DOHH2 (cell line): ENCODE data around the gene THRB.

Experiments used
- H3F3A ChIP-seq: fragments of 200-600 bp; sonication (generic), shearing (Covaris generic); 2 replicates; pipeline ENCODE4 v1.6.0; 2016; ENCODE audit warnings: antibody characterized with exemption, mild to moderate bottlenecking; ENCODE audit not compliant: control insufficient read depth, insufficient read depth
- H3K27ac ChIP-seq: fragments of 200-600 bp; sonication (generic); 2 replicates; pipeline ENCODE4 v1.5.1; 2014; ENCODE audit warnings: low read depth, mild to moderate bottlenecking, low read length, moderate library complexity
- H3K27me3 ChIP-seq: fragments of 200-600 bp; sonication (generic); 2 replicates; pipeline ENCODE4 v1.6.1; 2014; ENCODE audit warnings: mild to moderate bottlenecking, low read length, mixed read lengths; ENCODE audit not compliant: control insufficient read depth
- H3K36me3 ChIP-seq: fragments of 200-600 bp; sonication (generic); 2 replicates; pipeline ENCODE4 v1.6.1; 2014; ENCODE audit warnings: mild to moderate bottlenecking, low read length, moderate library complexity, mixed read lengths; ENCODE audit not compliant: control insufficient read depth
- H3K4me1 ChIP-seq: fragments of 200-600 bp; sonication (generic); 2 replicates; pipeline ENCODE4 v1.6.1; 2014; ENCODE audit warnings: mild to moderate bottlenecking, low read length, mixed read lengths; ENCODE audit not compliant: control insufficient read depth
- H3K4me2 ChIP-seq: fragments of 200-600 bp; sonication (generic); 2 replicates; pipeline ENCODE4 v1.6.0; 2014; ENCODE audit warnings: mild to moderate bottlenecking, low read length, moderate library complexity
- H3K4me3 ChIP-seq: fragments of 200-600 bp; sonication (generic); 2 replicates; pipeline ENCODE4 v1.5.1; 2014; ENCODE audit warnings: mild to moderate bottlenecking, low read length, mixed read lengths
- H3K79me2 ChIP-seq: fragments of 200-600 bp; sonication (generic); 2 replicates; pipeline ENCODE4 v1.6.1; 2014; ENCODE audit warnings: mild to moderate bottlenecking, low read length, mixed read lengths; ENCODE audit not compliant: control insufficient read depth
- H3K9me2 ChIP-seq: fragments of 200-600 bp; sonication (generic); replicated peaks from 2 replicates; pipeline ENCODE4 v1.6.1; 2014; ENCODE audit warnings: mild to moderate bottlenecking, low read length, mixed read lengths; ENCODE audit not compliant: control insufficient read depth
- H3K9me3 ChIP-seq: fragments of 200-600 bp; sonication (generic); 2 replicates; pipeline ENCODE4 v1.6.1; 2014; ENCODE audit warnings: antibody characterized with exemption, low read length, mixed read lengths; ENCODE audit not compliant: control insufficient read depth, insufficient read depth
- H4K20me1 ChIP-seq: fragments of 200-600 bp; sonication (generic); 2 replicates; pipeline ENCODE4 v1.6.0; 2014; ENCODE audit warnings: low read depth, mild to moderate bottlenecking, antibody characterized with exemption, low read length, moderate library complexity; ENCODE audit not compliant: control insufficient read depth, insufficient read depth
- EZH2phosphoT487 ChIP-seq: fragments of 200-600 bp; sonication (generic); IDR thresholded peaks from 2 replicates; pipeline ENCODE4 v1.6.1; 2017; ENCODE audit warnings: borderline replicate concordance, mild to moderate bottlenecking, antibody characterized with exemption, low read length, moderate library complexity, mixed read lengths
- TF ChIP-seq, protein P1 (sequence below): fragments of 200-600 bp; sonication (generic); IDR thresholded peaks from one replicate; pipeline ENCODE4 v1.5.1; 2014; ENCODE audit warnings: antibody characterized with exemption, mild to moderate bottlenecking, low read depth, low read length; ENCODE audit not compliant: poor library complexity, severe bottlenecking

THRB gene

DNA sequence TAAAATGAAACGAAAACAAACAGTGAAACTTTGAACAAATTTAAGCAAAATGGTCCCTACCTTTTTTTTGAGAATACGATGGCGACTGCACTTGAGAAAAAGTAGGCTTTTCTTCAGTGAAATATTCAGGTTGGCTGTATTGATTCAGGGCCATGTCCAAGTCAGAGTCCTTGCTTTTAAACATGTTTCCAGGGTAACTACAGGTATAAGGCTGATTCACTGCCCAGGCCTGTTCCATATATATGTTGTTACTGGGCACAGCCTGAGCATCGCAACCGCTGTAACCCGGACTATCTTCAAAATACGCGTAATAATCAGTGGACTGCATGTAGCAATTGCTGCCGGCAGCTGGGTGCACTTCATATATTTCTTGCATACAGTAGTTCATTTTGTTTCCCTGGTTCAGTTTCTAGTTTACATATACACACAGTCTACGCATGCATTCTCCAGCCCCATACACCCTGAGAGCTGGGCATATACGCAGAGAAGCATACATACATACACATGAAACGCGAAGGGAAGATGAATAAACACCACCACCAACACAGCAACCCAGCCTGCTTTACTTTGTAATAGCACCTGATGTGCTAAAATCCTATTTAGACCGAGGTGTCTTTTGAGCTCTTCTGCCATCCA lies 329.6 kb downstream of the THRB start:
- Histone ChIP-seq H3K4me2 (no peak overlapping the region), H3K4me1 (no peaks in the 10 kb centered on the region), H3K27me3 (no peaks in the 10 kb centered on the region), H3K4me3 (no peak overlapping the region), H3F3A (no peaks in the 10 kb centered on the region), H4K20me1 (no peaks in the 10 kb centered on the region), H3K36me3 (no peaks in the 10 kb centered on the region), H3K79me2 (no peaks in the 10 kb centered on the region), H3K9me2 (no peaks in the 10 kb centered on the region), H3K27ac (no peak overlapping the region), H3K9me3 (no peaks in the 10 kb centered on the region)
- TF ChIP-seq, protein P1, sequence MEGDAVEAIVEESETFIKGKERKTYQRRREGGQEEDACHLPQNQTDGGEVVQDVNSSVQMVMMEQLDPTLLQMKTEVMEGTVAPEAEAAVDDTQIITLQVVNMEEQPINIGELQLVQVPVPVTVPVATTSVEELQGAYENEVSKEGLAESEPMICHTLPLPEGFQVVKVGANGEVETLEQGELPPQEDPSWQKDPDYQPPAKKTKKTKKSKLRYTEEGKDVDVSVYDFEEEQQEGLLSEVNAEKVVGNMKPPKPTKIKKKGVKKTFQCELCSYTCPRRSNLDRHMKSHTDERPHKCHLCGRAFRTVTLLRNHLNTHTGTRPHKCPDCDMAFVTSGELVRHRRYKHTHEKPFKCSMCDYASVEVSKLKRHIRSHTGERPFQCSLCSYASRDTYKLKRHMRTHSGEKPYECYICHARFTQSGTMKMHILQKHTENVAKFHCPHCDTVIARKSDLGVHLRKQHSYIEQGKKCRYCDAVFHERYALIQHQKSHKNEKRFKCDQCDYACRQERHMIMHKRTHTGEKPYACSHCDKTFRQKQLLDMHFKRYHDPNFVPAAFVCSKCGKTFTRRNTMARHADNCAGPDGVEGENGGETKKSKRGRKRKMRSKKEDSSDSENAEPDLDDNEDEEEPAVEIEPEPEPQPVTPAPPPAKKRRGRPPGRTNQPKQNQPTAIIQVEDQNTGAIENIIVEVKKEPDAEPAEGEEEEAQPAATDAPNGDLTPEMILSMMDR = no peak
- TF ChIP-seq EZH2phosphoT487 = no peak

DNA sequence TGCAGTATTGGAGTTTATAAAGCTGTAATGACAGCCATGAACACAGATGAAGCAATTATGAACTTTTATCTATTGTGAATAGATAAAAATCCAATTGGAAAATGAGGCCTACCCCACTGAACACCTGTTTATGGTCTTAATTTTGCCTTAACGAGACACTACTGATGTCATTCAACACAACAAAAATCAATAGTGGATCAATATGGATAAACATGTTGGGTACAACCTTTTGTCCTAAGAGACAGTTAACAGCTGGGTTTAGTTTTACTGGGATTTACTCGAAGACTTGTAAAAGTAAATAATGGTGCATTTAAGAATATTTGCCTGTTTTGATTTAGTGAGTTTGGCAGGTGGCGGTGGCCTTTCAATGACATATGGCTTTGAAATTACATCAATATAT lies 331.7 kb downstream of the THRB start:
- Histone ChIP-seq H3K4me2 (no peak overlapping the region), H3K27me3 (no peaks in the 10 kb centered on the region), H3K9me3 (no peaks in the 10 kb centered on the region), H3K4me1 (no peaks in the 10 kb centered on the region), H3K27ac (no peak overlapping the region), H3K79me2 (no peaks in the 10 kb centered on the region), H3K9me2 (no peaks in the 10 kb centered on the region), H3F3A (no peaks in the 10 kb centered on the region), H3K4me3 (no peak overlapping the region), H4K20me1 (no peaks in the 10 kb centered on the region), H3K36me3 (no peaks in the 10 kb centered on the region)
- TF ChIP-seq, protein P1 = no peak
- TF ChIP-seq EZH2phosphoT487 = no peak

DNA sequence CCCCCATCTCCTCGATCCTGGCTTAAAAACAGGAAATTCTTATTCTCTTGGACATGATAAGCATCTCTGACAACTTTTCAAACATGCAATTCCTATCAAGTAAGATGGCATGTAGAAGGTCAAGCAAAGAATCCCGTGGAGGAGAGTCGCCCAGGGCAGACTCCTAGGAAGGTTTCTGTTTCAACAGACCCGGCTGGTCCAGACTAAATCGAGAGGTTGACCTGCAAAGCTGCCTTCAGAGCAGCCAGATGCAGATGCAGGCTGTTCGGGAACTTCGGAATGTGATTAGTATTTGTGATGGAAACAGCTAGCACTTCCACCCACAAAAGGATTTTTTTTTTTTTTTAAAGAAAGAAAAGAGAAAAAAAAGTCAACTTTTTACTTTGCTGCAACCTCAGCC lies 332.8 kb downstream of the THRB start:
- no peak overlapping the region for H3K27ac ChIP-seq
- no peak overlapping the region for H3K4me3 ChIP-seq
- no peaks in the 10 kb centered on the region for H3K9me3 ChIP-seq
- no peaks in the 10 kb centered on the region for H3K9me2 ChIP-seq
- H3K36me3 ChIP-seq = no peaks in the 10 kb centered on the region
- H3K4me1 ChIP-seq = no peaks in the 10 kb centered on the region
- no peaks in the 10 kb centered on the region for H3K79me2 ChIP-seq
- no peaks in the 10 kb centered on the region for H4K20me1 ChIP-seq
- TF ChIP-seq, protein P1 = no peak
- no peak for TF ChIP-seq EZH2phosphoT487
- H3K27me3 ChIP-seq = no peaks in the 10 kb centered on the region
- H3K4me2 ChIP-seq = no peak overlapping the region
- H3F3A ChIP-seq = no peaks in the 10 kb centered on the region
